Spleen (tissue), 11 donors: ENCODE measurements around the gene ITM2C. TPM values are rescaled to one million over a fixed set of nuclear protein-coding genes. Genes with fewer than 3 reads are reported as not detected.

Experiments
- DNase-seq: peaks from one replicate; pipeline ENCODE4 v3.0.0-alpha.2; 2020
- H3K27ac ChIP-seq, 8 donors: fragments of 200-600 bp; sonication (generic) in 7 of 8; 1 replicate in 4 of 8; 2 replicates in 4 of 8; pipeline versions ENCODE4 v1.5.0 to v1.8.0; 2016 to 2021; ENCODE audit warnings: inconsistent platforms in 4 of 8, mild to moderate bottlenecking in 4 of 8, moderate library complexity in 1 of 8
- H3K27me3 ChIP-seq, 7 donors: fragments of 200-600 bp; sonication (generic) in 6 of 7; replicated peaks in 1 of 7; 1 replicate in 4 of 7; 2 replicates in 3 of 7; pipeline versions ENCODE4 v1.5.0 to v1.8.0; 2016 to 2021; ENCODE audit warnings: inconsistent platforms in 3 of 7, mild to moderate bottlenecking in 1 of 7
- H3K36me3 ChIP-seq, 6 donors: fragments of 200-600 bp; sonication (generic) in 5 of 6; 1 replicate in 4 of 6; 2 replicates in 2 of 6; pipeline versions ENCODE4 v1.5.0 to v1.8.0; 2016 to 2021; ENCODE audit warnings: inconsistent platforms in 2 of 6
- H3K4me1 ChIP-seq, 6 donors: fragments of 200-600 bp; sonication (generic) in 5 of 6; 1 replicate in 3 of 6; 2 replicates in 3 of 6; pipeline versions ENCODE4 v1.5.0 to v1.8.0; 2016 to 2021; ENCODE audit warnings: inconsistent platforms in 3 of 6
- H3K4me3 ChIP-seq, 8 donors: fragments of 200-600 bp; sonication (generic) in 7 of 8; 1 replicate in 4 of 8; 2 replicates in 4 of 8; pipeline versions ENCODE4 v1.5.0 to v1.8.0; 2016 to 2021; ENCODE audit warnings: inconsistent platforms in 4 of 8, mild to moderate bottlenecking in 4 of 8, moderate library complexity in 2 of 8
- H3K9me3 ChIP-seq, 8 donors: fragments of 200-600 bp; sonication (generic) in 7 of 8; 1 replicate in 4 of 8; 2 replicates in 4 of 8; pipeline versions ENCODE4 v1.5.0 to v1.8.0; 2016 to 2021; ENCODE audit warnings: inconsistent platforms in 4 of 8
- CTCF ChIP-seq, 11 experiments: fragments of 200-600 bp in 7 of 11; fragments of 450-650 bp in 4 of 11; sonication (generic) in 4 of 11; IDR thresholded peaks in 8 of 11; conservative IDR thresholded peaks in 3 of 11; 1 replicate in 7 of 11; 2 replicates in 4 of 11; pipeline versions ENCODE4 v1.4.0 to v1.8.0; 2016 to 2021; ENCODE audit warnings: antibody characterized with exemption in 11 of 11, inconsistent platforms in 4 of 11, mild to moderate bottlenecking in 1 of 11
- POLR2A ChIP-seq, 3 donors: fragments of 450-650 bp; IDR thresholded peaks; one replicate each; pipeline ENCODE4 v1.5.1; 2017; ENCODE audit warnings: antibody characterized with exemption in 3 of 3, mild to moderate bottlenecking in 1 of 3
- POLR2AphosphoS5 ChIP-seq, 3 donors: sonication (generic); formaldehyde crosslinking; IDR thresholded peaks; one replicate each; pipeline ENCODE4 v1.5.1; 2017; ENCODE audit warnings: antibody characterized with exemption in 3 of 3
- WGBS, 5 donors: extraction: QIAGEN DNeasy Blood & Tissue Kit in 3 of 5; methylation state at CpG; one replicate each; pipeline versions ENCODE4 v1.1.5 to v1.1.7; 2013 to 2018; 5-methylcytosine and 5-hydroxymethylcytosine counted together
- intact Hi-C: fragments of 100-400 bp; cut with DNase I; formaldehyde crosslinking; loops from one replicate; pipeline ENCODE4 v1.15.0; 2023; ENCODE audit warnings: low total_unique reads
- polyA plus RNA-seq, 3 donors: library from polyadenylated mRNA; stranded (reverse); fragments of 200-250 nt; gene quantifications; one replicate each; pipeline ENCODE4 v1.2.1, GENCODE V29; 2013
- total RNA-seq, 7 donors: library from RNA; depleted of rRNA in 3 of 7; stranded (reverse); fragments of >200 nt in 3 of 7; fragmentation: NEBNext Ultra II Directional in 4 of 7; extraction: Animal tissue kit (Norgen Biotek cat#: 25700) in 4 of 7; gene quantifications; one replicate each; pipeline versions ENCODE4 v1.1.0 to v1.2.1, GENCODE V29; 2016 to 2021
- donor health status: healthy with polysubstance abuse.
- donor health status: DM: no; HTN: no; CAD: no; lungs with moderate emphysema.
- donor health status: DM: no; HTN: no; CAD: no.
- donor health status: Bipolar disorder and iron deficiency.
- donor health status: healthy.
- donor health status: DM: no; HTN: no; CAD: no.
- donor health status: DM: yes; HTN: yes; CAD: no.

Gene ITM2C
- total and polyA plus RNA-seq, 10 donors = 58.5 to 150 (median 93.7) TPM

GRCh38 chr2:230821261-230821990 is 43.3 kb upstream of the ITM2C start:
- Histone ChIP-seq H3K27me3 (peaks cover 0 to 19% (median 9%) of the 10 kb centered on the region in 7 donors), H3K9me3 (no peaks in the 10 kb centered on the region), H3K27ac (no peak overlapping the region), H3K36me3 (peaks cover 0 to 63% (median 35%) of the 10 kb centered on the region in 6 donors), H3K4me1 (peaks cover 0 to 11% (median 9%) of the 10 kb centered on the region in 6 donors), H3K4me3 (no peak overlapping the region)
- intact Hi-C loops = no loop called here
- DNase-seq = no peak
- TF ChIP-seq POLR2AphosphoS5 (IDR thresholded peaks at IDR 0.05) = no peak
- TF ChIP-seq POLR2A (IDR thresholded peaks at IDR 0.05) = no peak
- no peak for TF ChIP-seq CTCF (IDR thresholded peaks at IDR 0.05 in 8 of 11, conservative IDR thresholded peaks at IDR 0.05 in 3 of 11)
- 77 to 87% (median 82%) methylated on average over 18 of the region's 18 CpGs for WGBS, 5 donors

- intact Hi-C loops = no loop called here
- DNase-seq = no peak
- 92 to 97% (median 95%) methylated on average over 12 to 13 of the region's 13 CpGs for WGBS, 5 donors
- no peaks in the 10 kb centered on the region for H3K9me3 ChIP-seq
- H3K4me3 ChIP-seq = no peak overlapping the region
- no peak for TF ChIP-seq CTCF (IDR thresholded peaks at IDR 0.05 in 8 of 11, conservative IDR thresholded peaks at IDR 0.05 in 3 of 11)
- no peak for TF ChIP-seq POLR2A (IDR thresholded peaks at IDR 0.05)
- TF ChIP-seq POLR2AphosphoS5 (IDR thresholded peaks at IDR 0.05) = no peak
- H3K27ac ChIP-seq = no peak overlapping the region
- peaks cover 0 to 26% (median 14%) of the 10 kb centered on the region in 7 donors for H3K27me3 ChIP-seq
- H3K4me1 ChIP-seq = peaks cover 0 to 11% (median 9%) of the 10 kb centered on the region in 6 donors
- H3K36me3 ChIP-seq = peaks cover 0 to 57% (median 28%) of the 10 kb centered on the region in 6 donors
Measured at GRCh38 chr2:230821991-230822520, 42.7 kb upstream of the ITM2C start.

- DNase-seq = no peak
- Histone ChIP-seq H3K36me3 (peaks cover 0 to 43% (median 15%) of the 10 kb centered on the region in 6 donors), H3K9me3 (no peaks in the 10 kb centered on the region), H3K27me3 (peaks cover 0 to 39% (median 27%) of the 10 kb centered on the region in 7 donors), H3K4me3 (no peak overlapping the region), H3K27ac (no peak overlapping the region), H3K4me1 (peaks cover 5 to 21% (median 18%) of the 10 kb centered on the region in 6 donors)
- intact Hi-C loops = no loop called here
- TF ChIP-seq POLR2AphosphoS5 (IDR thresholded peaks at IDR 0.05) (peak in 1 of 3 donors; percentile 30), POLR2A (IDR thresholded peaks at IDR 0.05) (no peak), CTCF (IDR thresholded peaks at IDR 0.05 in 8 of 11, conservative IDR thresholded peaks at IDR 0.05 in 3 of 11) (no peak)
- WGBS, 5 donors = 75 to 86% (median 81%) methylated on average over 10 of the region's 10 CpGs
Measured at GRCh38 chr2:230823264-230823964, 41.3 kb upstream of the ITM2C start.
